GM19099 (cell line): Measurements from ENCODE around the gene CXorf38.

Source experiments
- POLR2A ChIP-seq: IDR thresholded peaks from 3 replicates; pipeline ENCODE4 v1.6.1; 2011; ENCODE audit warnings: low read depth; ENCODE audit not compliant: insufficient read length; ENCODE audit errors: extremely low read depth

The CXorf38 gene

GRCh38 chrX:40603446-40603845 is 43.9 kb downstream of the CXorf38 start:
- no peak for TF ChIP-seq POLR2A

- no peak for TF ChIP-seq POLR2A
Measured at GRCh38 chrX:40582811-40583210, 64.5 kb downstream of the CXorf38 start.

GRCh38 chrX:40581336-40581920 is 65.9 kb downstream of the CXorf38 start:
- TF ChIP-seq POLR2A = no peak

- peak; percentile 76 for TF ChIP-seq POLR2A
Measured at GRCh38 chrX:40580537-40581335, 66.6 kb downstream of the CXorf38 start, which contains the start of gene ATP6AP2. TSS of gene ATP6AP2 (plus strand) at chrX:40580970. CDS start at chrX:40581066, 96 bp downstream.

- no peak for TF ChIP-seq POLR2A
Measured at GRCh38 chrX:40579900-40580536, 67.3 kb downstream of the CXorf38 start.

- TF ChIP-seq POLR2A = no peak
Measured at GRCh38 chrX:40579141-40579540, 68.2 kb downstream of the CXorf38 start.

GRCh38 chrX:40578039-40578695 is 69.2 kb downstream of the CXorf38 start:
- no peak for TF ChIP-seq POLR2A
